HCT116 (cell line): Measurements from ENCODE around the gene WWOX. TPM values are rescaled to one million over a fixed set of nuclear protein-coding genes. Genes with fewer than 3 reads are reported as not detected.

Experiments
- ATAC-seq: fragments of 200-7000 bp; cut with Tn5 transposase; 2 replicates; pipeline ENCODE4 v1.9.1; 2020; ENCODE audit warnings: mild to moderate bottlenecking, moderate library complexity
- BruUV-seq: library from RNA; stranded (reverse); fragments of 400-500 nt; replicated peaks from 2 replicates; lab custom pipeline; 2021; lab: Mats Ljungman, UMichigan
- CTCF ChIA-PET: fragments of 300-600 bp; sonication (Branson Sonifier 250); formaldehyde crosslinking; loops from one replicate; lab custom pipeline; 2021; ENCODE audit warnings: antibody characterized with exemption; lab: Charles Lee
- POLR2A ChIA-PET: fragments of 300-600, 350-600 bp; sonication (Branson Sonifier 250); formaldehyde crosslinking; loops from one replicate; lab custom pipeline; 2021; ENCODE audit warnings: antibody characterized with exemption; lab: Charles Lee
- RAD21 ChIA-PET, 2 experiments: fragments of 300-600 bp; sonication (Branson Sonifier 250); formaldehyde crosslinking; loops; one replicate each; lab custom pipeline; 2023; ENCODE audit warnings: low total read pairs in 2 of 2; ENCODE audit not compliant: uncharacterized antibody in 2 of 2, unreplicated experiment in 2 of 2, low non-redundant PET in 1 of 2; lab: Charles Lee
- DNase-seq: peaks from one replicate; pipeline ENCODE4 v3.0.0-alpha.2; 2010; ENCODE audit warnings: low read depth, low spot score
- H2AFZ ChIP-seq: fragments of 200-600 bp; shearing (Covaris generic), sonication (generic); 2 replicates; pipeline ENCODE4 v1.6.1; 2017; ENCODE audit warnings: low read depth, mixed run types, mixed read lengths, antibody characterized with exemption, low read length; ENCODE audit not compliant: poor library complexity, severe bottlenecking
- H3K27ac ChIP-seq: 2 replicates; pipeline ENCODE4 v1.5.1; 2012; ENCODE audit warnings: low read depth, low read length
- H3K27me3 ChIP-seq: fragments of 200-600 bp; sonication (generic); 2 replicates; pipeline ENCODE4 v1.6.1; 2016; ENCODE audit warnings: mixed run types, low read length, mixed read lengths; ENCODE audit not compliant: insufficient read depth
- H3K36me3 ChIP-seq, 2 experiments: fragments of 200-500 bp in 1 of 2; fragments of 200-600 bp in 1 of 2; sonication (Bioruptor generic) in 1 of 2; sonication (generic) in 1 of 2; 2 replicates each; pipeline versions ENCODE4 v1.5.1 to v1.6.1; 2014 to 2016; ENCODE audit warnings: low read length in 2 of 2, inconsistent platforms in 1 of 2, mixed read lengths in 1 of 2, mixed run types in 1 of 2; ENCODE audit not compliant: insufficient read depth in 2 of 2, control insufficient read depth in 1 of 2
- H3K4me1 ChIP-seq, 2 experiments: fragments of 200-600 bp in 1 of 2; sonication (generic) in 1 of 2; 2 replicates each; pipeline versions ENCODE4 v1.5.1 to v1.6.1; 2012 to 2017; ENCODE audit warnings: low read length in 2 of 2, inconsistent platforms in 1 of 2, mild to moderate bottlenecking in 1 of 2, mixed read lengths in 1 of 2, mixed run types in 1 of 2, moderate library complexity in 1 of 2; ENCODE audit not compliant: insufficient read depth in 2 of 2, control insufficient read depth in 1 of 2
- H3K4me2 ChIP-seq: fragments of 200-600 bp; sonication (generic); 2 replicates; pipeline ENCODE4 v1.6.1; 2017; ENCODE audit warnings: mixed run types, low read length, mixed read lengths
- H3K4me3 ChIP-seq, 2 experiments: fragments of 200-600 bp in 1 of 2; sonication (generic) in 1 of 2; replicated peaks in 1 of 2; 2 replicates each; pipeline ENCODE4 v1.5.1; 2011 to 2016; ENCODE audit warnings: low read length in 2 of 2, control low read depth in 1 of 2, low read depth in 1 of 2, mild to moderate bottlenecking in 1 of 2, mixed read lengths in 1 of 2, mixed run types in 1 of 2
- H3K79me2 ChIP-seq: fragments of 200-600 bp; sonication (generic); 2 replicates; pipeline ENCODE4 v1.6.1; 2017; ENCODE audit warnings: mild to moderate bottlenecking, mixed run types, low read length, moderate library complexity, mixed read lengths; ENCODE audit not compliant: insufficient read depth
- H3K9ac ChIP-seq: fragments of 200-600 bp; sonication (generic); 2 replicates; pipeline ENCODE4 v1.6.1; 2016; ENCODE audit warnings: low read length, mixed read lengths
- H3K9me2 ChIP-seq: fragments of 200-600 bp; sonication (generic), shearing (Covaris generic); 2 replicates; pipeline ENCODE4 v1.6.1; 2017; ENCODE audit warnings: mixed run types, mild to moderate bottlenecking, moderate library complexity; ENCODE audit not compliant: insufficient read depth
- H3K9me3 ChIP-seq, 2 experiments: fragments of 200-500 bp in 1 of 2; fragments of 200-600 bp in 1 of 2; sonication (Bioruptor generic) in 1 of 2; sonication (generic) in 1 of 2; 2 replicates each; pipeline ENCODE4 v1.6.1; 2014 to 2017; ENCODE audit warnings: low read length in 2 of 2, mixed read lengths in 2 of 2, inconsistent platforms in 1 of 2, low read depth in 1 of 2, mild to moderate bottlenecking in 1 of 2, mixed run types in 1 of 2, moderate library complexity in 1 of 2; ENCODE audit not compliant: control insufficient read depth in 1 of 2, insufficient read depth in 1 of 2
- H4K20me1 ChIP-seq: fragments of 200-600 bp; sonication (generic), shearing (Covaris generic); 2 replicates; pipeline ENCODE4 v1.6.1; 2017; ENCODE audit warnings: mixed run types, mild to moderate bottlenecking, moderate library complexity; ENCODE audit not compliant: insufficient read depth
- CEBPB ChIP-seq: IDR thresholded peaks from 2 replicates; pipeline ENCODE4 v1.6.1; 2012; ENCODE audit warnings: low read depth
- EGR1 ChIP-seq: IDR thresholded peaks from 2 replicates; pipeline ENCODE4 v1.6.1; 2012; ENCODE audit warnings: low read depth
- EZH2 ChIP-seq: fragments of 200-600 bp; sonication (generic); IDR thresholded peaks from 2 replicates; pipeline ENCODE4 v1.6.1; 2017; ENCODE audit warnings: antibody characterized with exemption, mixed run types
- EZH2phosphoT487 ChIP-seq: fragments of 200-600 bp; IDR thresholded peaks from 2 replicates; pipeline ENCODE4 v1.6.1; 2018; ENCODE audit warnings: antibody characterized with exemption, borderline replicate concordance
- JUND ChIP-seq: IDR thresholded peaks from 2 replicates; pipeline ENCODE4 v1.6.1; 2012
- SIN3A ChIP-seq: IDR thresholded peaks from 2 replicates; pipeline ENCODE4 v1.6.1; 2012; ENCODE audit warnings: low read depth
- SP1 ChIP-seq: IDR thresholded peaks from 2 replicates; pipeline ENCODE4 v1.6.1; 2012; ENCODE audit warnings: low read depth
- YY1 ChIP-seq: IDR thresholded peaks from 2 replicates; pipeline ENCODE4 v1.6.1; 2011; ENCODE audit warnings: low read length, low read depth, moderate library complexity, mild to moderate bottlenecking; ENCODE audit not compliant: insufficient replicate concordance; ENCODE audit errors: extremely low read depth
- ZFX ChIP-seq: fragments of 450-650 bp; IDR thresholded peaks from 2 replicates; pipeline ENCODE4 v1.6.1; 2017
- ZNF274 ChIP-seq: fragments of 200-500 bp; sonication (Bioruptor generic); IDR thresholded peaks from 2 replicates; pipeline ENCODE4 v1.6.1; 2014; ENCODE audit warnings: mild to moderate bottlenecking, low read depth, low read length, inconsistent platforms
- intact Hi-C: fragments of 100-400 bp; cut with micrococcal nuclease; formaldehyde crosslinking; loops from 2 replicates; pipeline ENCODE4 v1.10.0; 2022
- total RNA-seq: library from RNA; stranded (reverse); gene quantifications from one replicate; pipeline ENCODE4 v1.2.1, GENCODE V29; 2021; ENCODE audit not compliant: unreplicated experiment
- TF ChIP-seq, protein P1 (sequence below), 3 experiments: fragments of 200-600 bp in 1 of 3; sonication (generic) in 1 of 3; IDR thresholded peaks in 2 of 3; conservative IDR thresholded peaks in 1 of 3; 2 replicates each; pipeline ENCODE4 v1.5.1; 2012 to 2017; ENCODE audit warnings: low read depth in 2 of 3, low read length in 2 of 3, antibody characterized with exemption in 1 of 3, borderline replicate concordance in 1 of 3, control low read depth in 1 of 3, mild to moderate bottlenecking in 1 of 3, mixed read lengths in 1 of 3, mixed run types in 1 of 3, moderate library complexity in 1 of 3; ENCODE audit not compliant: insufficient read depth in 1 of 3
- TF ChIP-seq, protein P2 (sequence below): IDR thresholded peaks from 2 replicates; pipeline ENCODE4 v1.6.1; 2012
- TF ChIP-seq, protein P3 (sequence below): IDR thresholded peaks from 2 replicates; pipeline ENCODE4 v1.6.1; 2011; ENCODE audit warnings: mild to moderate bottlenecking, low read length, moderate library complexity; ENCODE audit not compliant: insufficient replicate concordance; ENCODE audit errors: extremely low read depth

Gene WWOX
- total RNA-seq, 1 experiment from 2014 or later, result 13.7 TPM

DNA sequence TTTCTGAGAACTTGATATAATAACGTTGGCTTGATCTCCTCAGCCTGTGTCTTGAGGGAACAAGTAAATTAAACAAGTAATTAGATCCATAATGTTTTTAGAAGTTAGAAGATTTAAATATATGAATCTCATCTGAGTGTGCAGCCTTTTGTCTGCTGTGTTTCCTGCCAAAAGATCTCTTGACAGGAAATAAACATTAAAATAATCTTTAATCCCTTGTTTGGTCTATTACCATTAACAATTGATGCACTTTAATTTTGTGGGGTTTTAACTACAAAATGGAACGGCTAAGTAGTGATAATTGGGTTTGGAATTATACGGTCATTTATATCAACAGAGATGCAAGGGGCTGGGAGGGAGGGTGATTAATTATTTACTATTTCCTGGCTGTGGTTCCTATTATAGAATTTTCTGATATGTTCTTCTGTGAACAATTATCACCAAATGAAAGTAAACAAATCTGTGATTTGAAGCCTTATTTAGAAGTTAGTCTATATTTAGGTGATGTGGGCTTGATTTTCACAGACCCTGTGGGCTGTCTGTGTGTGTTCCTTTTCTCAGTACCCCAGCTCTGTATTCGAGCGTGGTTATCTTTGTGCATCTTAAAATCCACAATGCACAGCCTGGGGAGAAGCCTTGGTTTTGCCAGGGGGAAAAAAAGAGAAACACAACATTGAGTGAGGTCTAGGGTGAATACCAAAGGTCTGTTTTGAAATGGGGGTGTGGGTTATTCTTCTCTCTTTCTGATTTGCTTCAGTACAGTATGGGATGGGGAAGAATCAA, 556.1 kb downstream of the WWOX start:
- ChIA-PET CTCF (no interaction called here), RAD21 (no interaction called here), POLR2A (no interaction called here)
- Histone ChIP-seq H3K9ac (no peak overlapping the region), H3K4me2 (no peak overlapping the region), H3K27me3 (no peaks in the 10 kb centered on the region), H3K4me1 (no peaks in the 10 kb centered on the region), H3K36me3 (no peaks in the 10 kb centered on the region), H3K4me3 (no peak overlapping the region), H3K79me2 (no peaks in the 10 kb centered on the region), H3K9me3 (no peaks in the 10 kb centered on the region), H4K20me1 (no peaks in the 10 kb centered on the region), H3K27ac (no peak overlapping the region), H3K9me2 (no peaks in the 10 kb centered on the region), H2AFZ (no peak overlapping the region)
- BruUV-seq, result no TSS peak
- no peak for TF ChIP-seq ZFX
- TF ChIP-seq, protein P1, sequence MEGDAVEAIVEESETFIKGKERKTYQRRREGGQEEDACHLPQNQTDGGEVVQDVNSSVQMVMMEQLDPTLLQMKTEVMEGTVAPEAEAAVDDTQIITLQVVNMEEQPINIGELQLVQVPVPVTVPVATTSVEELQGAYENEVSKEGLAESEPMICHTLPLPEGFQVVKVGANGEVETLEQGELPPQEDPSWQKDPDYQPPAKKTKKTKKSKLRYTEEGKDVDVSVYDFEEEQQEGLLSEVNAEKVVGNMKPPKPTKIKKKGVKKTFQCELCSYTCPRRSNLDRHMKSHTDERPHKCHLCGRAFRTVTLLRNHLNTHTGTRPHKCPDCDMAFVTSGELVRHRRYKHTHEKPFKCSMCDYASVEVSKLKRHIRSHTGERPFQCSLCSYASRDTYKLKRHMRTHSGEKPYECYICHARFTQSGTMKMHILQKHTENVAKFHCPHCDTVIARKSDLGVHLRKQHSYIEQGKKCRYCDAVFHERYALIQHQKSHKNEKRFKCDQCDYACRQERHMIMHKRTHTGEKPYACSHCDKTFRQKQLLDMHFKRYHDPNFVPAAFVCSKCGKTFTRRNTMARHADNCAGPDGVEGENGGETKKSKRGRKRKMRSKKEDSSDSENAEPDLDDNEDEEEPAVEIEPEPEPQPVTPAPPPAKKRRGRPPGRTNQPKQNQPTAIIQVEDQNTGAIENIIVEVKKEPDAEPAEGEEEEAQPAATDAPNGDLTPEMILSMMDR (IDR thresholded peaks at IDR 0.05 in 2 of 3, conservative IDR thresholded peaks at IDR 0.05 in 1 of 3; ENCODE audit: borderline replicate concordance in 1 of 3, insufficient read depth in 1 of 3, low read depth in 2 of 3, low read length in 2 of 3), result no peak
- intact Hi-C loops, result no loop called here
- DNase-seq (no peak), ATAC-seq (no peak)

DNA sequence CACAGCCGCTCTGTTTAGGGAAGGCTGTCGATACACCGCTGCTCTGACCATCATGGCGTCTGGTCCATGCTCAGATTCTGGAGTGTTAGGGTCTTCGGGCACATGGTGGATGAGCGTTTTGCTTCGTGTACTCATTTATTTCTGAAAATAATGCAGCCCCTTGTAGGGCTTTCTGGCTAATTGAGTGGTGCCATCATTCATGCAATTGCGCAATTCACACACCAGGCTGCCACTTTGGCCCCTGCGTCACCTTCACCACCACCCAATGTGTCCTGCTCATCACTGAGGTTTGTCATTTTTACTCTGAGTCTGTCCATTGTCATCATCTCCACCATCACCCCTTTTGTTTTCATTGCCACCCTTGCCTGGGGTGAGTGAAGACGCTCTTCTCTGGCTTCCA, 557.4 kb downstream of the WWOX start:
- Histone ChIP-seq H3K4me1 (no peaks in the 10 kb centered on the region), H3K9me3 (no peaks in the 10 kb centered on the region), H4K20me1 (no peaks in the 10 kb centered on the region), H3K9me2 (no peaks in the 10 kb centered on the region), H3K27ac (no peak overlapping the region), H3K9ac (no peak overlapping the region), H3K4me2 (no peak overlapping the region), H3K4me3 (no peak overlapping the region), H2AFZ (no peak overlapping the region), H3K79me2 (no peaks in the 10 kb centered on the region), H3K27me3 (no peaks in the 10 kb centered on the region), H3K36me3 (no peaks in the 10 kb centered on the region)
- POLR2A ChIA-PET, result no interaction called here
- intact Hi-C loops, result no loop called here
- no TSS peak for BruUV-seq
- RAD21 ChIA-PET, result no interaction called here
- no peak for DNase-seq
- CTCF ChIA-PET, result no interaction called here
- no peak for ATAC-seq
- TF ChIP-seq ZNF274, result no peak
- TF ChIP-seq, protein P2, sequence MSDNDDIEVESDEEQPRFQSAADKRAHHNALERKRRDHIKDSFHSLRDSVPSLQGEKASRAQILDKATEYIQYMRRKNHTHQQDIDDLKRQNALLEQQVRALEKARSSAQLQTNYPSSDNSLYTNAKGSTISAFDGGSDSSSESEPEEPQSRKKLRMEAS, result no peak
- no peak for TF ChIP-seq JUND
- TF ChIP-seq SP1, result no peak
- TF ChIP-seq, protein P1 (IDR thresholded peaks at IDR 0.05 in 2 of 3, conservative IDR thresholded peaks at IDR 0.05 in 1 of 3; ENCODE audit: borderline replicate concordance in 1 of 3, insufficient read depth in 1 of 3, low read depth in 2 of 3, low read length in 2 of 3), result no peak
- TF ChIP-seq EZH2phosphoT487, result no peak
- TF ChIP-seq SIN3A, result no peak
- TF ChIP-seq, protein P3, sequence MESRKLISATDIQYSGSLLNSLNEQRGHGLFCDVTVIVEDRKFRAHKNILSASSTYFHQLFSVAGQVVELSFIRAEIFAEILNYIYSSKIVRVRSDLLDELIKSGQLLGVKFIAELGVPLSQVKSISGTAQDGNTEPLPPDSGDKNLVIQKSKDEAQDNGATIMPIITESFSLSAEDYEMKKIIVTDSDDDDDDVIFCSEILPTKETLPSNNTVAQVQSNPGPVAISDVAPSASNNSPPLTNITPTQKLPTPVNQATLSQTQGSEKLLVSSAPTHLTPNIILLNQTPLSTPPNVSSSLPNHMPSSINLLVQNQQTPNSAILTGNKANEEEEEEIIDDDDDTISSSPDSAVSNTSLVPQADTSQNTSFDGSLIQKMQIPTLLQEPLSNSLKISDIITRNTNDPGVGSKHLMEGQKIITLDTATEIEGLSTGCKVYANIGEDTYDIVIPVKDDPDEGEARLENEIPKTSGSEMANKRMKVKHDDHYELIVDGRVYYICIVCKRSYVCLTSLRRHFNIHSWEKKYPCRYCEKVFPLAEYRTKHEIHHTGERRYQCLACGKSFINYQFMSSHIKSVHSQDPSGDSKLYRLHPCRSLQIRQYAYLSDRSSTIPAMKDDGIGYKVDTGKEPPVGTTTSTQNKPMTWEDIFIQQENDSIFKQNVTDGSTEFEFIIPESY, result no peak
- no peak for TF ChIP-seq CEBPB
- TF ChIP-seq YY1, result no peak
- TF ChIP-seq EGR1, result no peak
- no peak for TF ChIP-seq EZH2
